Duodenal mucosa (tissue), 2 donors: ENCODE measurements around the gene PRSS53.

Experiments
- H3K27ac ChIP-seq: one replicate; pipeline ENCODE4 v1.7.0; 2013; ENCODE audit warnings: low read depth, low read length
- H3K27me3 ChIP-seq, 2 donors: one replicate each; pipeline ENCODE4 v1.7.0; 2013; ENCODE audit warnings: low read length in 2 of 2, control low read depth in 1 of 2; ENCODE audit not compliant: insufficient read depth in 2 of 2, control insufficient read depth in 1 of 2
- H3K36me3 ChIP-seq, 2 donors: one replicate each; pipeline ENCODE4 v1.7.0; 2013; ENCODE audit warnings: low read length in 2 of 2, control low read depth in 1 of 2; ENCODE audit not compliant: insufficient read depth in 2 of 2, control insufficient read depth in 1 of 2
- H3K4me1 ChIP-seq, 2 donors: one replicate each; pipeline ENCODE4 v1.7.0; 2013; ENCODE audit warnings: low read length in 2 of 2, control low read depth in 1 of 2; ENCODE audit not compliant: insufficient read depth in 2 of 2, control insufficient read depth in 1 of 2
- H3K4me3 ChIP-seq, 2 donors: one replicate each; pipeline ENCODE4 v1.7.0; 2013; ENCODE audit warnings: low read length in 2 of 2, low read depth in 1 of 2
- H3K9ac ChIP-seq, 2 donors: one replicate each; pipeline ENCODE4 v1.7.0; 2013; ENCODE audit warnings: low read length in 2 of 2, low read depth in 1 of 2
- H3K9me3 ChIP-seq, 2 donors: one replicate each; pipeline ENCODE4 v1.7.0; 2013; ENCODE audit warnings: low read length in 2 of 2, control low read depth in 1 of 2; ENCODE audit not compliant: control insufficient read depth in 1 of 2

The PRSS53 gene

DNA sequence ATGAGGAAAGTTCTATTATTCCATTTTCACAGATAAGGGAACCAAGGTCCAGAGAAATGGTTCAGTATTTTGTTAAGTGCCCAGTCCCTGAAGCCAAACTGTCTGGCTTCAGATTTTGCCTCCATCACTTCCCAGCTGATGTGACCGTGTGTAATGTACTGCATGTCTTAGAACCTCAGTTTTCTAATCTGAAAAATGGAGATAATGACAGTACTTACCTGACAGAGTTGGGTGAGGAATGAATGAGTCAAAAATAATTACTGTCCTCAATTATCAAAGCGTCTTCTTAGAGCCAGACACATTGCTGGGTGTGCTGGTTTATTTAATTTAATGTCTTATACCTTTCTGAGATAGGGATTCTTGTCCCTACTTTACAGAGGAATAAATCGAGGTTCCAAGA, 21.4 kb downstream of the PRSS53 start:
- no peaks in the 10 kb centered on the region for H3K9me3 ChIP-seq
- H3K27ac ChIP-seq = no peak overlapping the region
- peaks cover 16 to 20% of the 10 kb centered on the region in 2 donors for H3K4me1 ChIP-seq
- no peak overlapping the region for H3K4me3 ChIP-seq
- no peak overlapping the region for H3K9ac ChIP-seq
- H3K36me3 ChIP-seq = peaks cover 0 to 7% of the 10 kb centered on the region in 2 donors
- no peaks in the 10 kb centered on the region for H3K27me3 ChIP-seq

DNA sequence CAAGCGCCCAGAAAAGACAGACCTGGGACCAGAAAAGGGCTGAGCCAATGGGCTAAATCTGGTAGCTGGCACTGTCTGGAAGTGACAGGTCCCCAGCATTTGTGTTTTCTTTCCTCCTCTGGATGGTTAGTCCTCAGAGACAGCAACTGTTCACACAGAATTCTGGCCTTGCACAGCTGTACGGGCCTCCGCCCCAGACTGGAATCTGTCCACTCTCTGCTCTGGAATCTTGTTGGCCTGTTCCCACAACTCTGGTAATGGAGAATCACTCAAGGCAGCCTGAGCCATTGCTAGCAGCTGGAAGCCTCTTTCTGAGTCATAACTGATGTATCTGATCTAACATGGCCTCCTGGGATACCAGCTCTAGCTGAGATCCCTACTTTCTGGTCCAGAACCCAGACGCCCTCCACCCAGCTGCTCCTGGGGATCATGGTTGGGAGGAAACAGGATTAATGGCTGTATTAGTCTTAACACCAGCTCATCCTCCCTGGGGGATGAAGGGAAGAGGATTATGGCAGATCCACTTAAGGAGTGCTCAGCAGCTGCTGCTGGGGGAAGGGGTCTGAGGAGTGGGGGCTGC, 23.8 kb downstream of the PRSS53 start:
- no peak overlapping the region for H3K4me3 ChIP-seq
- peaks cover 8 to 11% of the 10 kb centered on the region in 2 donors for H3K4me1 ChIP-seq
- no peaks in the 10 kb centered on the region for H3K9me3 ChIP-seq
- no peak overlapping the region for H3K9ac ChIP-seq
- H3K27me3 ChIP-seq = no peaks in the 10 kb centered on the region
- H3K36me3 ChIP-seq = peaks cover 0 to 21% of the 10 kb centered on the region in 2 donors
- peak overlapping the region; percentile 13 for H3K27ac ChIP-seq

DNA sequence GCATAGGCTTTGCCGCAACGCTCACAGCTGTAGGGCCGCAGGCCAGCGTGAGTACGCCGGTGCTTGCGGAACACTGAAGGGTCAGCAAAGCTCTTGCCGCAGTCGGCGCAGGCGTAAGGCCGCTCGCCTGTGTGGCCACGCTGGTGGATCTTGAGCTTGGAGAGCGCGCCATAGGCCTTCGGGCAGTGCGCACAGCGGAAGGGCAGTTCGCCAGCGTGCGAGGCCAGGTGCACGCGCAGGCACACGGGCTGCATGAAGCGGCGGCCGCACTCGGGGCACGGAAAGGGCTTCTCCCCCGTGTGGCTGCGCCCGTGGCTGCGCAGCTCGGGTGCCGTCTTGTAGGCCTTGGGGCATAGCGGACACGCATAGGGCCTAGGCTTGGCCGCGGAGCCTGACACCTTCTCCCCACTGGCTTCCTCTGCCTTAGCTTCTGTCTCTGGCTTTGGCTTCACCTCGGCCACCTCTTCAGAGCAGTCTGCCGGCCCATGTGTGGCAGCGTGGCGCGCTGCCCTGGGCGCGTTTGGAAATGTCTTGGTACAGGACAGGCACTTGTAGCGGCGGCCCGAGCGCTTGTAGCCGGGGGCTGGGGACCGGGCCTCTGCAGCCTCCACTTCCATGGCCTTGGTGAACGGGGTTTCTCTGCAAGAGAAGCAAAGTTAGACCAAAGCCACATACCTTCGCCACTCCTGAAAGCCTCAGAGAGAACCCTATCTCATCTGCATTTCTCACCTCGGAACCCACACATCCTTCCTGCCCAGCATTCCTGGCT, 24.7 kb downstream of the PRSS53 start:
- H3K27me3 ChIP-seq = no peaks in the 10 kb centered on the region
- no peak overlapping the region for H3K9ac ChIP-seq
- no peak overlapping the region for H3K27ac ChIP-seq
- peaks cover 8 to 11% of the 10 kb centered on the region in 2 donors for H3K4me1 ChIP-seq
- peaks cover 0 to 21% of the 10 kb centered on the region in 2 donors for H3K36me3 ChIP-seq
- H3K4me3 ChIP-seq = peak overlapping the region in 1 of 2 donors; percentile 43
- H3K9me3 ChIP-seq = no peaks in the 10 kb centered on the region

DNA sequence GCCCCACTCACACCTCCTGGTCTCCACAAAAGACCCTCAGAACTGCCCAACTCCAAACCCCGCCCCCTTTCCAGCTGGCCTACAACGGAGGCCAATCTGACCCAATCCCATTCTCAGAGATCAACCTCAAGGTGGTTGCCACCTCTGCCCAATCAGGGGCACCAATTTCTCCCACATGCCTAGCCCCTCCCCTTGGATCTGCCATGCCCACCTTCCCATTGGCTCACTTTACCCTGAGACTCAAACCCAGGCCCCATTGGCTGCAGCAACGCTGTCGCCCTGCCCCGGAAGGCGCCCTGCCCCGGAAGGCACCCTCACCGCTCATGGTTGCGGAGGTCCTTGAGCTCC, 25.3 kb downstream of the PRSS53 start:
- no peaks in the 10 kb centered on the region for H3K9me3 ChIP-seq
- peak overlapping the region in 1 of 2 donors; percentile 43 for H3K4me3 ChIP-seq
- H3K9ac ChIP-seq = no peak overlapping the region
- H3K36me3 ChIP-seq = peaks cover 0 to 21% of the 10 kb centered on the region in 2 donors
- peaks cover 8 to 11% of the 10 kb centered on the region in 2 donors for H3K4me1 ChIP-seq
- no peaks in the 10 kb centered on the region for H3K27me3 ChIP-seq
- no peak overlapping the region for H3K27ac ChIP-seq

DNA sequence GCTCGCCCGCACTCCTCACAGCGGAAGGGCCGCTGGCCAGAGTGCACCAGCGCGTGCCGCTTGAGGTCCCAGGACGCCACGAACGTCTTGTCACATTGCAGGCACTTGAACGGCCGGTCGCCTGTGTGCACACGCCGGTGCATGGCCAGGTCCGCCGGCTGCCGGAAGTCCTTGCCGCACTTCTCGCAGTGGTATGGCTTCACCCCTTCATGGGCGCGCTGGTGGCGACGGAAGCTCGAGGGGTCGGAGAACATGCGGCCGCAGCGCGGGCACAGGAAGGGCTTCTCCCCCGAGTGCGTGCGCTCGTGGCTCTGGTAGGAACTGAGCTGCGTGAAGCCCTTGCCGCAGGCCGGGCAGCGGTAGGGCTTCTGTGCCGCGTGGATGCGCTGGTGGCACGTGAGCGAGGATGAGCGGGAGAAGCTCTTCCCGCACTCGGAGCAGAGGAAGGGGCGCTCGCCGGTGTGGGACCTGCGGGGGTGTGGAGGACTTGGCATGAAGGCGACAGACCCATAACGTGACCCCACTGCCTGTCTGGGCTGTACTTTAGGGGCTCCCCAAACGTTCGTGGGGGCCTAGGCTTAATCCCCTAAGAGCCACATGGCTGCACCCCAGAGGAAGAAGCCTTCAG, 26.8 kb downstream of the PRSS53 start:
- H3K27ac ChIP-seq = no peak overlapping the region
- H3K4me1 ChIP-seq = peaks cover 8 to 11% of the 10 kb centered on the region in 2 donors
- H3K9ac ChIP-seq = no peak overlapping the region
- no peaks in the 10 kb centered on the region for H3K9me3 ChIP-seq
- H3K27me3 ChIP-seq = no peaks in the 10 kb centered on the region
- H3K36me3 ChIP-seq = peaks cover 0 to 21% of the 10 kb centered on the region in 2 donors
- H3K4me3 ChIP-seq = no peak overlapping the region

DNA sequence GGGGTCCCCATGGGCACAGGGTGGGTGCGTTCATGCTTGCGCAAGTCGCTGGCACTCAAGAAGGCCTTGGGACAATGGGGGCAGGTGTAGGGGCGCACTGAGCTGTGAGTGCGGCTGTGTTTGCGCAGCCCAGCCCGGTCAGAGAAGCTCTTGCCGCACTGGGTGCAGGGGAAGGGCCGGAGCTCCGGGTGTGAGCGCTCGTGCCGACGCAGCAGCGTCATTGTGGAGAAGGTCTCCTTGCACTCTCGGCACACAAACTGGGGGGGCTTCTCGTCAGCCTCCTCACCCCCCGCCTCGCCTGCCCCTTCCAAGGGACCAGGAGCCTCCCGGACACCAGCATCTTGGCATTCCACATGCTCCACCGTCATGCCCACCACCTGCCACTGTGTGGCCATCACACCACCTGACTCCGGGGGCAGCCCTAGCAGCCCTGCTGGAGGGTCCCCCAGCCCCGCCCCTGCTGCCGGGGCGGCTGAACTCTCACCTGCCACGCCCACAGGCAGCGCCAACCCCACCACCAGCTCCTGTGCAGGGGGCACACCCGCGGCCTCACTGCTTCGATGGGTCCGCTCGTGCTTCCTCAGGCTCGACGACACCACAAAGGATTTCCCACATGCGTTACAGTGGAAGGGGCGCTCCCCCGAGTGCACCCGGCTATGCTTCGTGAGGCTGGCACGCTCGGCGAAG, 27.5 kb downstream of the PRSS53 start:
- H3K9me3 ChIP-seq = no peaks in the 10 kb centered on the region
- no peak overlapping the region for H3K4me3 ChIP-seq
- peaks cover 0 to 21% of the 10 kb centered on the region in 2 donors for H3K36me3 ChIP-seq

DNA sequence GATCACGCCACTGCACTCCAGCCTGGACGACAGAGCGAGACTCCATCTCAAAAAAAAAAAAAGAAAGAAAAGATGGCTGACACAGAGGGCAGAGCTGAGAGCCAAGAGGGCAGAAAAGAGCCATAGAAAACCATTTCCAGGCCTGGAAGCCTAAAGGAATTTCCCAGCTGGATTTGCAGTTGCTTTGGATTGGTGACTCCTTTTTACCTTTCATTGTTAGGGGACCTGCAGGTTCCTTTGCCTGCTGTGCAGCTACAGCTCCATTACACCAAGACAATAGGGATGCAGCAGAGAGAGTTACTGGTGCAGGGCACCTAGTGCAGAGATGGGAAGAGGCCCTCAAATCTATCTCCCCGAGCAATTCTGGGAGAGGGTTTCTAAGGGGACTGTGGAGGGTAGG, 33.1 kb downstream of the PRSS53 start:
- no peaks in the 10 kb centered on the region for H3K36me3 ChIP-seq
- H3K4me3 ChIP-seq = no peak overlapping the region
- no peak overlapping the region for H3K9ac ChIP-seq
- no peaks in the 10 kb centered on the region for H3K9me3 ChIP-seq
- no peak overlapping the region for H3K27ac ChIP-seq
- H3K27me3 ChIP-seq = no peaks in the 10 kb centered on the region
- H3K4me1 ChIP-seq = no peaks in the 10 kb centered on the region

More for the DNA sequence above, 27.5 kb downstream of the PRSS53 start:
- peaks cover 8 to 11% of the 10 kb centered on the region in 2 donors for H3K4me1 ChIP-seq
- H3K27ac ChIP-seq = no peak overlapping the region
- no peak overlapping the region for H3K9ac ChIP-seq
- no peaks in the 10 kb centered on the region for H3K27me3 ChIP-seq

DNA sequence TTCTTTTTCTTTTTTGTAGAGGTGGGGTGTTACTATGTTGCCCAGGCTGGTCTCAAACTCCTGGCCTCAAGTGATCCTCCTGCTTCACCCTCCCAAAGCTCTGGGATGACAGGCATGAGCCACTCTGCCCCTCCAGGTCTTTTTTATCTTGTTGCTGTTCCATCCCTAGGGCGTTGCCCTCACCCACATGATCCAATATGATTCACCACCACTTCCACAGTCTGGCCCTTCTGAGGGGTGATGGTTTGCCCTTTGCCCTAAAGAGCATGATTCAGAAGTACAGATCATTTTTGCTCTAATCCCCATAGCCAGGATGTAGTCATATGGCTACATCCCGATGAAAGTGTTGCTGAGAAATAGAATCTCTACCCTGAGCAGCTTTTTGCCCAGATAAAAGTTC, 36.6 kb downstream of the PRSS53 start:
- H3K36me3 ChIP-seq = no peaks in the 10 kb centered on the region
- H3K27ac ChIP-seq = no peak overlapping the region
- no peaks in the 10 kb centered on the region for H3K9me3 ChIP-seq
- H3K9ac ChIP-seq = no peak overlapping the region
- H3K4me3 ChIP-seq = no peak overlapping the region
- H3K4me1 ChIP-seq = no peaks in the 10 kb centered on the region
- H3K27me3 ChIP-seq = no peaks in the 10 kb centered on the region

DNA sequence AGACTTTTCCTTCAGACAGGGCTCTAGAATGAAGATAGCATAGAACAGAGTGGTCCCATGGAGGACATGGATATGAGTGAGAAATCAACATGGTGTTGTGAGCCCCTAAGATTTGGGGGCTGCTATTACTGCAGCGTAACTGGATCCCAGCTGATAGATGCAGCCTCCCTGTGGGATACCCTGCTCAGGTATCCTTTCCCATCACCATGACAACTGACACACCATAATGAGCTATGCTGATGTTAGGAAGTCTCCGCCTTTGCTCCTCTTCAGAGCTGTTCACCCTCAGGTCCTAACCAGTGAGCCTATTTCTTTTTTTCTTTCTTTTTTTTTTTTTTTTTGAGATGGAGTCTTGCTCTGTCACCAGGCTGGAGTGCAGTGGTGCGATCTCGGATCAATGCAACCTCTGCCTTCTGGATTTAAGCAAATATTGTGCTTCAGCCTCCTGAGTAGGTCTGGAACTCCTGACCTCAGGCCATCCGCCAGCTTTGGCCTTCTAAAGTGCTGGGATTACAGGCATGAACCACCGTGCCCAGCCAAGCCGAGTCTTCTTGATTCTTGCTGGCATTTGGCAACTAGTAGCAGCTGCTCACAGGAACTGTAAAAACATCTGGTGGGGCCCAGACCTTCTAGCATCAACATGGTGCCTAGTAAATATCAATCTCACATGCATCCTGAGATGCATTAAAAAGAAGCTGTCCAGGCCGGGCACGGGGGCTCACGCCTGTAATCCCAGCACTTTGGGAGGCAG, 38.3 kb downstream of the PRSS53 start:
- H3K27me3 ChIP-seq = no peaks in the 10 kb centered on the region
- H3K9ac ChIP-seq = no peak overlapping the region
- H3K4me3 ChIP-seq = no peak overlapping the region
- H3K4me1 ChIP-seq = no peaks in the 10 kb centered on the region
- no peaks in the 10 kb centered on the region for H3K36me3 ChIP-seq
- no peak overlapping the region for H3K27ac ChIP-seq
- no peaks in the 10 kb centered on the region for H3K9me3 ChIP-seq
